ENCODE results near the gene HS6ST3.
"Not testable (repeated sequence)": the region's sequence is repeated elsewhere in the genome, so short reads cannot be mapped to it uniquely, and the experiment has no call there.

Gene HS6ST3

DNA sequence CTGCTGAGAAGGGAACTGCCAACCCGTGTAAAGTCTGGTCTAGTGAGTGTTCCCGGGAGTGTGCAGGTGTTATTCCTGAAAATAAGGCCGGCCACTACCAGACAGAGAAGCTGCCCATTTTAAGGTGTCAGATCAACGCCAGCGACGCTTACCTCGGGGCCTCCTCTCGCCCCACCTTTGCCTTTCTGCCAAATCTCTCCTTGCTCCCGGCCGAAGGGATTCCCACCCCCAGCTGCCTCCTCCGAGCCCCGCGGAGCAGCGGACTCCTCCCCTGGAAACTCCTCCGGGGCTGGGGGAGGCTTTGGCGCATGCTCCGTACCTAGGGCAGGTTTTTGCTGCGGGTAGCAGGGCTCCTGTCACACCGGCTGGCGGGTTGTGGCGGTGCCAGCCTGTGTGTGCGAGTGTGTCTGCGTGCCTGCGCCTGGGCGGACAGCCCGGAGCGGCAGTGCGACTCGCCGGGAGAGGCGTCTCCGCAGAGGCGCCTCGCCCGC, at the start of gene HS6ST3:
Gene HS6ST3, plus strand, starts transcription at position 359 of the 491 bp plus-strand sequence.
- TF ChIP-seq, protein P1, sequence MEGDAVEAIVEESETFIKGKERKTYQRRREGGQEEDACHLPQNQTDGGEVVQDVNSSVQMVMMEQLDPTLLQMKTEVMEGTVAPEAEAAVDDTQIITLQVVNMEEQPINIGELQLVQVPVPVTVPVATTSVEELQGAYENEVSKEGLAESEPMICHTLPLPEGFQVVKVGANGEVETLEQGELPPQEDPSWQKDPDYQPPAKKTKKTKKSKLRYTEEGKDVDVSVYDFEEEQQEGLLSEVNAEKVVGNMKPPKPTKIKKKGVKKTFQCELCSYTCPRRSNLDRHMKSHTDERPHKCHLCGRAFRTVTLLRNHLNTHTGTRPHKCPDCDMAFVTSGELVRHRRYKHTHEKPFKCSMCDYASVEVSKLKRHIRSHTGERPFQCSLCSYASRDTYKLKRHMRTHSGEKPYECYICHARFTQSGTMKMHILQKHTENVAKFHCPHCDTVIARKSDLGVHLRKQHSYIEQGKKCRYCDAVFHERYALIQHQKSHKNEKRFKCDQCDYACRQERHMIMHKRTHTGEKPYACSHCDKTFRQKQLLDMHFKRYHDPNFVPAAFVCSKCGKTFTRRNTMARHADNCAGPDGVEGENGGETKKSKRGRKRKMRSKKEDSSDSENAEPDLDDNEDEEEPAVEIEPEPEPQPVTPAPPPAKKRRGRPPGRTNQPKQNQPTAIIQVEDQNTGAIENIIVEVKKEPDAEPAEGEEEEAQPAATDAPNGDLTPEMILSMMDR (IDR thresholded peaks at IDR 0.05; ENCODE audit: low read depth, low read length, missing control alignments): no peak
- DNase-seq (ENCODE audit: extremely low read depth, low read depth): no peak
- peak within 1 kb of the TSS; percentile 30 for H3K4me3 ChIP-seq (replicated peaks; ENCODE audit: low read depth, low read length)

DNA sequence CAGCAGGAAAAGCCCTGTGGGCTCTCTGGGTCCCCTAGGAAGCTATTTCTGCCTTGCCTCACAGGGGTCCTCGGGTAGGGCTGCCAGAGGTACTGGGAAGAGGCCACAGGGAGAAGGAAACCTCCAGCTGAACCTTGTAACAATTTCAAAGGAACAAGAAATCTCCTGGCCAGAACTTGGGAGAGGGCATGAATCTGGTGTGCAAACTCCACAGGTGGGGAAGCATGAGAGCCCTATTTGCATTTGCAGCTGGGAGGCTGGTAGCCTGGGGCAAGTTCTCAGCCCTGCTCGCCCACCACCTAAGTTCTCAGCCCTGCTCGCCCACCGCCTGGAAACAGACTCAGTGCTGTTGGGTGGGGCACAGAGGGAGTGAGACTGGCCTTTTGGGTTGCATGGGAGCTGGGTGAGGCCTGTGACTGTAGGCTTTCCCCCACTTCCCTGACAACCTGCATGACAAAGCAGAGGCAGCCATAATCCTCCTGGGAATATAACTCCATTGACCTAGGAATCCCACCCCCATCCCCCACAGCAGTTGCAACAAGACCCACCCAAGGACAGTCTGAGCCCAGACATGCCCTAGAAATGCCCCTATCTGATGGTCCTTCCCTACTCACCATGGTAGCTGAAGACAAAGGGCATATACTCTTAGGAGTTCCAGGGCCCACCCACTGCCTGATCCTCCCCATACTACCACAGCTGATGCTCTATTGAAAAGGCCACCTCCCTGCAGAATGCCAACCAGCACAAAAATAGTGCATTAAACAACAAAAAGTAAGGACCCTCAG, 48.4 kb upstream of the HS6ST3 start:
- DNase-seq (ENCODE audit: extremely low read depth, low read depth): no peak
- no peak overlapping the region for H3K4me3 ChIP-seq (replicated peaks; ENCODE audit: low read depth, low read length)
- TF ChIP-seq, protein P1 (IDR thresholded peaks at IDR 0.05; ENCODE audit: low read depth, low read length, missing control alignments): no peak

GRCh38 chr13:96044238-96044637, 45.7 kb upstream of the HS6ST3 start:
- no peak overlapping the region for H3K4me3 ChIP-seq (replicated peaks; ENCODE audit: low read depth, low read length)
- TF ChIP-seq, protein P1 (IDR thresholded peaks at IDR 0.05; ENCODE audit: low read depth, low read length, missing control alignments): no peak
- DNase-seq (ENCODE audit: extremely low read depth, low read depth): no peak

- not testable (repeated sequence) for H3K4me3 ChIP-seq (replicated peaks; ENCODE audit: low read depth, low read length); DNase-seq (ENCODE audit: extremely low read depth, low read depth)
Observed at GRCh38 chr13:96046449-96047126, 43.3 kb upstream of the HS6ST3 start.

DNA sequence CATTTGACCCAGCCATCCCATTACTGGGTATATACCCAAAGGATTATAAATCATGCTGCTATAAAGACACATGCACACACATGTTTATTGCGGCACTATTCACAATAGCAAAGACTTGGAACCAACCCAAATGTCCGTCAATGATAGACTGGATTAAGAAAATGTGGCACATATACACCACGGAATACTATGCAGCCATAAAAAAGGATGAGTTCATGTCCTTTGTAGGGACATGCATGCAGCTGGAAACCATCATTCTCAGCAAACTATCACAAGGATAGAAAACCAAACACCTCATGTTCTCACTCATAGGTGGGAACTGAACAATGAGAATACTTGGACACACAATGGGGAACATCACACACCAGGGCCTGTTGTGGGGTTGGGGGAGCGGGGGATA, 39.0 kb upstream of the HS6ST3 start:
- DNase-seq (ENCODE audit: extremely low read depth, low read depth); H3K4me3 ChIP-seq (replicated peaks; ENCODE audit: low read depth, low read length): not testable (repeated sequence)

- DNase-seq (ENCODE audit: extremely low read depth, low read depth); H3K4me3 ChIP-seq (replicated peaks; ENCODE audit: low read depth, low read length): not testable (repeated sequence)
Observed at GRCh38 chr13:96051491-96051890, 38.4 kb upstream of the HS6ST3 start.

DNA sequence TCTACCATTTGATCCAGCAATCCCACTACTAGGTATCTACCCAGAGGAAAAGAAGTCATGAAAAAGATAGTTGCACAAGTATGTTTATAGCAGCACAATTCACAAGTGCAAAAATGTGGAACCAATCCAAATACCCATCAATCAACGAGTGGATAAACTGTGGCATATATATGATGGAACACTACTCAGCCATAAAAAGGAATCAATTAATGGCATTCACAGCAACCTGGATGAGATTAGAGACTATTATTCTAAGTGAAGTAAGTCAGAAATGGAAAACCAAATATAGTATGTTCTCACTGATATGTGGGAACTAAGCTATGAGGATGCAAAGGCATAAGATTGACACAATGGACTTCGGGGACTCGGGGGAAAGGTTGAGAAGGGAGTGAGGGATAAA, 38.0 kb upstream of the HS6ST3 start:
- peak overlapping the region; percentile 97 for H3K4me3 ChIP-seq (replicated peaks; ENCODE audit: low read depth, low read length)
- not testable (repeated sequence) for DNase-seq (ENCODE audit: extremely low read depth, low read depth)

DNA sequence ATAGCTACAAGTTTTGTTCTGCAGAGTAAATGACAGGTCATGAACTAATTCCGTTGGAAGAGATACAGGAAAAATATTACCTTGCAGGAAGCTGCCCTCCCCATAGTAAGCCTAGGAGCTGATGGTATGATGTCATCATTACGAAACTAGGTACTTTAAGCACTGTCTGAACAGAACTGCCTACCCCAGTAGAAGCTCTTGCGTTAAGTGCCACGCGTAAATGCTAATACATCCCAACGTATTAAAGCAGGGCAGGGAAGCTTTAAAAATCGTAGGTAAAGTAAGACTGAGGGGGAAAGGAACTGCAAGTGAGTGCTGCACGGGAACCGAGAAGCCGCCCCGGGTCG, 37.3 kb upstream of the HS6ST3 start:
- no peak for DNase-seq (ENCODE audit: extremely low read depth, low read depth)

More for the DNA sequence above, 37.3 kb upstream of the HS6ST3 start:
- H3K4me3 ChIP-seq (replicated peaks; ENCODE audit: low read depth, low read length): peak overlapping the region; percentile 97
- TF ChIP-seq, protein P1 (IDR thresholded peaks at IDR 0.05; ENCODE audit: low read depth, low read length, missing control alignments): no peak
